ENCODE data around the gene ABCA4.
A peak's percentile ranks its signal among the peaks of the same experiment; 100 is the strongest.
"Not testable (repeated sequence)": the region's sequence is repeated elsewhere in the genome, so short reads cannot be mapped to it uniquely, and the experiment has no call there.

Gene ABCA4

DNA sequence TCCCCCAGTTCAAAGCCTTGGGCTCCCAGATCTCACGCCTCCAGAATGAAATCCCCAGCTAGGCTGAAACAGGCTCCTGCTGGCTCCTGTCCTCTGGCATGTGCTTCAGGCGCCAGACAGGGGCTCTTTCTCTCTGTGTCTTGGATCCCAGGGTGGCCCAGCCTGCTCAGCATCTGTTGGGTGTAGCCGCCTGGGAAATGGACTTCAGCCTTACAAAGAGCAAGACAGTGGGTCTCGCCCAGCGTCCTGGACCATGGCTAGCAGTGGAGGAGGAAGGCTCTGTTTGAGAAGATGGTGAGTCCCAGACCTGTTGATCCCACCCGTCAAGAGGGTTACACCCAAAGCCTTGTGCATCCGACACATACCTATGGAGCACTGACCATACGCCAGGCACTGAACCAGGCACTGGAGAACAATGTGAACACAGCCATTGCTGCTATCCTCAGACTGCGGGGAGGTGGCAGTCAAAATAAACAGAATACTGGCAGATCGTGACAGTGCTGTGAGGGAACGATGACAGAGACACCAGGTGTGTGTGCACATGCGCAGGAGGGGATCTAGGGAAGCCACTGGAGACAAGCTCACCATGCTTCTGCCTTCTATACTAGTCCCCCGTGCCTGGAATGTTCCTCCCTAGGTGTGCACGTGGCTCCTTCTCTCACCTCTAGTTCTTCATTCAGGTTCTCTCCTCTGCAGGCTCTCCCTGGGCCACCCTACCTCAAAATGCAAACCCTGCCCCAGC is 118.7 kb downstream of the ABCA4 start:
- H3K4me3 ChIP-seq (replicated peaks in 1 of 2; ENCODE audit: low read depth in 2 of 2, low read length in 2 of 2): no peak overlapping the region
- TF ChIP-seq, protein P1, sequence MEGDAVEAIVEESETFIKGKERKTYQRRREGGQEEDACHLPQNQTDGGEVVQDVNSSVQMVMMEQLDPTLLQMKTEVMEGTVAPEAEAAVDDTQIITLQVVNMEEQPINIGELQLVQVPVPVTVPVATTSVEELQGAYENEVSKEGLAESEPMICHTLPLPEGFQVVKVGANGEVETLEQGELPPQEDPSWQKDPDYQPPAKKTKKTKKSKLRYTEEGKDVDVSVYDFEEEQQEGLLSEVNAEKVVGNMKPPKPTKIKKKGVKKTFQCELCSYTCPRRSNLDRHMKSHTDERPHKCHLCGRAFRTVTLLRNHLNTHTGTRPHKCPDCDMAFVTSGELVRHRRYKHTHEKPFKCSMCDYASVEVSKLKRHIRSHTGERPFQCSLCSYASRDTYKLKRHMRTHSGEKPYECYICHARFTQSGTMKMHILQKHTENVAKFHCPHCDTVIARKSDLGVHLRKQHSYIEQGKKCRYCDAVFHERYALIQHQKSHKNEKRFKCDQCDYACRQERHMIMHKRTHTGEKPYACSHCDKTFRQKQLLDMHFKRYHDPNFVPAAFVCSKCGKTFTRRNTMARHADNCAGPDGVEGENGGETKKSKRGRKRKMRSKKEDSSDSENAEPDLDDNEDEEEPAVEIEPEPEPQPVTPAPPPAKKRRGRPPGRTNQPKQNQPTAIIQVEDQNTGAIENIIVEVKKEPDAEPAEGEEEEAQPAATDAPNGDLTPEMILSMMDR (IDR thresholded peaks at IDR 0.05; ENCODE audit: low read depth, low read length): no peak
- DNase-seq (ENCODE audit: low read depth in 2 of 2): no peak

DNA sequence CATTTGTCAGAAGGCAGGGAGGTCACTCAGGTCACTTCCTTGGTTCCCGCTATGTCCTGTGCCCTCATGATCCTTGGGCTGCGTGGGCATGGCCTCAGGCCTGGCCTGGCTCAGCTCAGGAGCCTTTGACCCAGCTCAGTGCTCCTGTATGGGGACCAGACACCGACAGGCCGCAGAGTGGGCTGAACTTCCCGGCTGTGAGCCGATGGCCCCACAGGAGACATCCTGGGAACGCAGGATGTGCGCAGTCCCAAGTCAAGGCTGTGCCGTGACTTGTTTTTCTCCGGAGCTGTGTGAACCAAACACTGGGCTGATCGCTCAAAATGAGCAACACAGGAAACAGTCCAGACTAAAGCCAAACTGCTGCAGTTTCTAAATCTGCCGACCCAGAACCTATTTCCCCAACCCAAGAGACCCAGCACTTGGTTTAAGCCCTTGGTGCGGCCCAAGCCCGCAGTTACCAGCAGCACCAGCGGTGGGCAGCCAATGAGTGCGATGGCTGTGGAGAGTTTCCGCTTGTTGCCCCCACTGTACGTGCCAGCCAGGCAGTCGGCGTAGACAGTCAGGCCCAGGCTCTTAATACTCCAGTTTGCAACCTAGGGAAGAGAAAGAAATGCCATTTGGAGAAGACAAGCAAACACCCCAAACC is 119.4 kb downstream of the ABCA4 start:
- TF ChIP-seq, protein P1 (IDR thresholded peaks at IDR 0.05; ENCODE audit: low read depth, low read length): no peak
- no peak overlapping the region for H3K4me3 ChIP-seq (replicated peaks in 1 of 2; ENCODE audit: low read depth in 2 of 2, low read length in 2 of 2)
- DNase-seq (ENCODE audit: low read depth in 2 of 2): peak in 1 of 2 donors; percentile 25

DNA sequence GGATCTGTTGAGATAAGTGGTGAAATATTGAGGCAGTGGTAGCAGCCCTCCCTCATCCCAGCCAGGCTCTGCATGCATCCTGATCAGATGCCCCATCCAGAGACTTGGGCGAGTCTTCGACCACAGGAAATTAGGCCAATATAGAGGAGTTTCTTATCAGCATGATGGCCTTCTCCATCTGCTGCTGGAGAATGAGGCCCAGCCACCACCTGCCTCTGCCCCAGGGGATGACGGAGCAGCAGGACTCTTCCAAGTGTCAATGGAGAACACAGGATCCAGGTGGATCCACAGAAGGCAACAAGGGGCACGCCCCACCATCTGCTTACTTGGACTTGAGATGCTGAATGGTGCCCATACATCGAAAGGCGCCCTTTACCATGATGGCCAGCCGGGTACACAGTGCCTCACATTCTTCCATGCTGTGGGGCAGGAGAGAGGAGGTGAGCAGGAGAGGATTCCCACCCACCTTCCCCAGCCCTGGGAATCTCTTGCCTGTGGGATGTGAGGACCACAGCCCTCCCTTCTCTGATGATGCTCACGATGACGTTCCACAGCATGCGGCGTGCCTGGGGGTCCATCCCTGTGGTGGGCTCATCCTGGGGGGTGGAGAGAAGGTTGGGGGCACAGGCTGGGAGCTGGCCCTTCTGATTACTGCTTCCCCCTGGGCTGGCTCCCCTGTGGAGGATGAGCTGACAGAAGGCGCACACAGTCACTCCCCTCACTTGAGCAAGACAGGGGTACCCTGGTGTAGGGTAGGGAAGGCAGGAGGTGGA is 120.3 kb downstream of the ABCA4 start:
- DNase-seq (ENCODE audit: low read depth in 2 of 2): no peak
- TF ChIP-seq, protein P1 (IDR thresholded peaks at IDR 0.05; ENCODE audit: low read depth, low read length): no peak
- H3K4me3 ChIP-seq (replicated peaks in 1 of 2; ENCODE audit: low read depth in 2 of 2, low read length in 2 of 2): no peak overlapping the region

DNA sequence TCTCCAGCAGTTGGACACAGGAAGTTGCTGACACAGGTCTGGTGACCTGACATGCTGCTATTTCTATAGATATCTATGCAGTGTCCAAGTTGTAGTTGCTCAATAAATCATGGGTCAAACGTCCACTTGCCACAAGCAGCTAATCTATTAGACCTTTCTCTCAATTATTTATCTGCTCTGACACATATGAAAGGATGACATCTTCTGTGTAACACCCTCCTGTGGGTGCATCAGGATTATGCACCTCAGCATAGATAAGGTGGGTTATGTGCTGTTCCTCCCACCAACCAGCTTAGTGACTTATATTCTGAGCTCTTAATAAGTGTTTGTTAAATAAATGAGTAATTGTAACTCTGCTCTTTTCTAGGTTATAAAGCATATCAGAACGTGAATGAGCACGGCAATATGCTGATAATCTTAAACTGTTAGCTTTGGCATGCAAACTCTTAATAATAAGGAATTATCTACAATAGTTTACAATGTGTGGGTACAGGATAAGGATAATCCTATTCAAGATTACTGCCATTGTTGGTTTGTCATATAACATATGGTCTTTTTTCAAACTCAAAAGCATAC is 121.0 kb downstream of the ABCA4 start:
- no peak for DNase-seq (ENCODE audit: low read depth in 2 of 2)
- TF ChIP-seq, protein P1 (IDR thresholded peaks at IDR 0.05; ENCODE audit: low read depth, low read length): no peak
- no peak overlapping the region for H3K4me3 ChIP-seq (replicated peaks in 1 of 2; ENCODE audit: low read depth in 2 of 2, low read length in 2 of 2)

DNA sequence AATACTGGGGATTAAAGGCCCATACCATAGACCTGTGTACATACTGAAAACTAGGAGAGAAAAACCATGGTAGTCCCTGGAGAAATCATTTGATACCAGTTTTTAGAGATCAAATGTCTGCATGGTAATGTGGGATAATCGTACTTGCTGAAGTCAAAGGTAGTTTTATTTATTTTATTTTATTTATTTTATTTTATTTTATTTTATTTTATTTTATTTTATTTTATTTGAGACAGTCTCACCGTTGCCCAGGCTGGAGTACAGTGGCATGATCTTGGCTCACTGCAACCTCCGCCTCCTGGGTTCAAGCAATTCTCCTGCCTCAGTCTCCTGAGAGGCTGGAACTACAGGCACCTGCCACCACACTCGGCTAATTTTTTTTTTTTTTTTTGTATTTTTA is 122.4 kb downstream of the ABCA4 start:
- not testable (repeated sequence) for H3K4me3 ChIP-seq (replicated peaks in 1 of 2; ENCODE audit: low read depth in 2 of 2, low read length in 2 of 2); DNase-seq (ENCODE audit: low read depth in 2 of 2)

DNA sequence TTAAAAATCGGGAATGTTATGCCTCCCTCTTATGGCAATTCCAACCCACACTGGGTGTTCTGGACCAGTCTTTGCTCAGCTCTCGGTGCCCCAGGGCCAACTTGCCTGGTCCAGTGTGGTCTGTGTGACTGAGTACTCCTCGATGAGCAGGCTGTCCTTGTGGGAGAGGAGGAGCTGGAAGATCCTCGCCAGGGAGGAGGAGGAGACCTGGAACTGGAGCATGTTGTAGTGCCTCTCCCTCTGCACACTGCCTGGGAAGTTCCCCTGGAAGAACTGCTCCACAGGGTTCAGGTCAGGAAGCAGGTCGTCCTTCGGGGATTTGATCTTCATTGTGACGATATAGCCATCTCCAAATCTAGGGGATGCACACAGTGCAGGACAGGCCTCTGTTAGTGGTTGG is 123.2 kb downstream of the ABCA4 start:
- DNase-seq (ENCODE audit: low read depth in 2 of 2): no peak
- TF ChIP-seq, protein P1 (IDR thresholded peaks at IDR 0.05; ENCODE audit: low read depth, low read length): no peak
- H3K4me3 ChIP-seq (replicated peaks in 1 of 2; ENCODE audit: low read depth in 2 of 2, low read length in 2 of 2): no peak overlapping the region

Measured in cardiac fibroblast (primary cell).